ENCODE measurements around the gene MEX3C.

Gene MEX3C

DNA sequence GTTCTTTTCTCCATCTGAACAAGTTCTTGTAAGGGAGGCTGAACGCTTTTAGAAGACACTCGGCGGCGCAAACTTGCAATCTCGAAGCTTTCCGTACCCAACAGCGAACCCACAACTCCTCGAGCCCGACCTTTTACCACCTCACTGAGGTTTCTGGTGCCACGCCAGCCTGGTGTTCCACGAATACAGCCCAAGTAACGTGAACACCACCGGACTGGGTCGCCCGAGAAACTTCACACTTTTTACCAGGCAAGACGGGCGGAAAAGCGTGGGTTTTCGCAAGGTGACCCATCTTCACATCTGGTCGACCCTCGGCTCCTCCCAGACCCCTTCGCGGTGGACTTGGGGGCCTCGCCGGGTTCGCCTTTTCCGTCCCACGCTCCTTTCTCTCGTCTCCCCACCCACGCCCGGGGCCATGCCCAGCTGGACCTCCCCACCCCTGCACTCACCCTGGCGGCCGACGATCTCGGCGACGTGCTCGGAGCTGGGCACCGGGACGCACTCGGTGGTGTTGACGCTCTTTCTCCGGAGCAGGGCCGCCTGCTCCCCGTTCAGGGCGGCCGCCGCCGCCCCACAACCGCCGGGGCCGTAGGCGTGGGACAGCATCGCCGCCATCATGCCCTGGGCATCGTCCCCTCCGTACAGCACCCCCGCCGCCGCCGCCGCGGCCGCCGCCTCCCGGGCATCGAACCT is 1.2 kb downstream of the MEX3C start:
- peak overlapping the region; percentile 96 for H3K27ac ChIP-seq
- TF ChIP-seq ZFX (IDR thresholded peaks at IDR 0.05; ENCODE audit: borderline replicate concordance) = no peak
- TF ChIP-seq, protein P1, sequence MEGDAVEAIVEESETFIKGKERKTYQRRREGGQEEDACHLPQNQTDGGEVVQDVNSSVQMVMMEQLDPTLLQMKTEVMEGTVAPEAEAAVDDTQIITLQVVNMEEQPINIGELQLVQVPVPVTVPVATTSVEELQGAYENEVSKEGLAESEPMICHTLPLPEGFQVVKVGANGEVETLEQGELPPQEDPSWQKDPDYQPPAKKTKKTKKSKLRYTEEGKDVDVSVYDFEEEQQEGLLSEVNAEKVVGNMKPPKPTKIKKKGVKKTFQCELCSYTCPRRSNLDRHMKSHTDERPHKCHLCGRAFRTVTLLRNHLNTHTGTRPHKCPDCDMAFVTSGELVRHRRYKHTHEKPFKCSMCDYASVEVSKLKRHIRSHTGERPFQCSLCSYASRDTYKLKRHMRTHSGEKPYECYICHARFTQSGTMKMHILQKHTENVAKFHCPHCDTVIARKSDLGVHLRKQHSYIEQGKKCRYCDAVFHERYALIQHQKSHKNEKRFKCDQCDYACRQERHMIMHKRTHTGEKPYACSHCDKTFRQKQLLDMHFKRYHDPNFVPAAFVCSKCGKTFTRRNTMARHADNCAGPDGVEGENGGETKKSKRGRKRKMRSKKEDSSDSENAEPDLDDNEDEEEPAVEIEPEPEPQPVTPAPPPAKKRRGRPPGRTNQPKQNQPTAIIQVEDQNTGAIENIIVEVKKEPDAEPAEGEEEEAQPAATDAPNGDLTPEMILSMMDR (IDR thresholded peaks at IDR 0.05) = no peak

DNA sequence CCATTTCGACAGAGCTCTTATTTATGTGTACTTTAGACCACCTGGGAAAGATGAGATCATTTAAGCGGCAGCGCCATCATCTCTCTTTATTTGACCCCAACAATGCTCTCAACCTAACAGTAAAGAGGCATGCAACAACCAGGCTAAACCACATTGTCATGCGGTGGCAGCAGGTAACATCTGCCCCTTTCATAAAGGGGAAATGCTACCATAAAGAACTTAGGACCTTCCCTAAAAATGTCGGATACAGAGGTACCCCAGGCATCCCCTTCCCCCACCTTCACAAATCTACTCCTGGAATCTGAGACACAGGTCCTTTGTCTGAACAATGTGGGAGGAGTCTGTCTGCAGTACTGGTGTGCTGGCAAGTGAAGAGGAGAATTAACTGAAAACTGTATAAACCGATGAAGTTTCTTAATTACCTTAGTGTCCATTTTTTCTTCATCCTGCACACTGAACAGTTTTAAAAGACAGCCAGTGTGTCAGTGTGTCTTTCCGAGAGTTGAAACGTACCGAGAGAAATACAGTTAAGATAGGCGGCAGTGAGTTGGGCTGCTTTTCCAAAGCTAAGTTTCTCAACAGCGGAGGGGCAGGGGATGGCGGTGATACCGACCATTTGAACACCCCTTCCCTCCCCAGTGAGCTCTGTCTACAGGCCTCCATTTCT is 1.9 kb downstream of the MEX3C start:
- TF ChIP-seq, protein P1 (IDR thresholded peaks at IDR 0.05) = no peak
- no peak for TF ChIP-seq ZFX (IDR thresholded peaks at IDR 0.05; ENCODE audit: borderline replicate concordance)
- peak overlapping the region; percentile 96 for H3K27ac ChIP-seq

DNA sequence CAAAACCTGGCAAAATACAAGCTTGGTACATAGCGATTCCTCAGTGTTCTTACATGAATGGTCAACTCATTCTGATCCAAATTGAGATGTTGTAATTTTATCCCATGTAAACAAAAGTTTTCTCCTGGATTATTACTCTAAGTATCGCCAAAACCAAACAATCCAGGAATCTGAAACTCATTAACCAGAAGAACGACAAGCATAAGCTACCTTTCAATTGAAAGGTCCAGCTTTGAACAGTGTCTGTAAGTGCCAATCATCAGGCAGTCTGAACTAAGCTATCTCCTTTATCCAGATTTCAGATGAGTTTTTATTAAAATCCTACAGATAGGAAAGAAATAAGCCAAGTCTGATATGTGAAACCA is 2.4 kb downstream of the MEX3C start:
- H3K27ac ChIP-seq = peak overlapping the region; percentile 96
- TF ChIP-seq, protein P1 (IDR thresholded peaks at IDR 0.05) = no peak
- no peak for TF ChIP-seq ZFX (IDR thresholded peaks at IDR 0.05; ENCODE audit: borderline replicate concordance)

DNA sequence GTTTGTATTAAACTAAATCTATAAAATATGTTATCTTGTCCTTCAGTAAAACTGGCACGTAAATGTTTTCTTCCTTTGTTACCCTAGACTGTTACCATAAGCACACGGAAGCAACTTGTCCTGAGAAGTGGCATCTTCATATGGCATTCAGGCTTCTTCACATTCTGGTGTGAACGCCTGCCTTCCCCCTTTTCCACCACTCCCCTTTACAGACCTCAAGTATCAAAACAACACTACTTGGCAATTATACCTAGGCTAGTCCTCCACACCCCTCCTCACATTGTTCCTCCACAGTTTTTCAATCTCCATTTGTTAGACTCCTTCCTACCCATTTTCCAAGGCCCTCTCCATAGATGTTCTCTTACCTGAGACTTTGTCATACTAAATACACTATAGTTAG is 2.9 kb downstream of the MEX3C start:
- TF ChIP-seq ZFX (IDR thresholded peaks at IDR 0.05; ENCODE audit: borderline replicate concordance) = no peak
- peak overlapping the region; percentile 96; the same call in 1 of the 2 replicates for H3K27ac ChIP-seq

DNA sequence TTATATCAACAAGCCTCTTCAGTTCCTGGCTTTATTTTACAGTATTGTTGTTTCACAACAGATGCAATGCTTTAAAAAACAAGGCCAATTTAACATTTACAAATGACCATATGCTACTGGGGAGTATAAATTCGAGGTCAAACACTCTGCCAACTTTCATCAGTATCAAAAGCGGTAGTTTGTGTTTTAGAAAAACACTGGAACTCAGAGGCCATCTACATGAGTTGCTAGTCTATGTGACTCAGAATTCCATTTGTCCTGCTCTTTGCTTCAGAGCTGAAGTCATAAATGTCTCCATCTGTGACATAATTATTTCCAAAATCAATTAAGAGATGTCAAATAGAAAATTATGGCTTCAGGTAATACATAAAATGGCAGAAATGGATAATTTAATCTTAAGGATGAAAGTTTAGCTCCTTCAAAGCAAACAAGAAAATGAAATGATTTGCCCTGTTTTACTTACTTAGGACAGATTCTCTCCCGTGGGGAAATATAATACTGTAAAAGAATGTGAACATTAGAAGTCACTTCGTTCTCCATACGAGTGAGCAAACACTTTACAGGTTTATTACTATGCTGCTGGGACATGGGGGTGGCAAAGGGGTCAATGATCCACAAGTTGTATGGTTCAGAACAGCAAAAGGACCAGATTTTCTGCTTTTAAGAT is 3.7 kb downstream of the MEX3C start:
- no peak for TF ChIP-seq ZFX (IDR thresholded peaks at IDR 0.05; ENCODE audit: borderline replicate concordance)
- TF ChIP-seq, protein P1 (IDR thresholded peaks at IDR 0.05) = no peak
- H3K27ac ChIP-seq = no peak overlapping the region

DNA sequence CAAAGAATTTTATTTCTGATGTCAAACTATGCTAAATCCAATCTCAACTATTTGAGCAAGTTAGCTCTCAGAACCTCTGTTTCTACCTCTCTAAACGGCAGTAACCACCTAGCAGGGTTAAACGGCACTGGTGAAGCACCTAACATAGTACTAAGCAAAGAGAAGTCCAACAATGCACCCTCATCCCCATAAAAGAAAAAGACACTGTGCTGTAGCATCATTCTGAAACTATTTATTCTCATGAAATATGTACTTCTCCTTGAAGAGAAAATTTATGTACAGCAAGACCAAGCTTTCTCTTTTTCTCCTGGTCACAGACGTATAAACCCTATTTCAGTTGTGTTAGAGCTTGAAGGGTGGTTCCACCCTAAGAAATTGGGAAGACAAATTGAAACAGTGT is 4.8 kb downstream of the MEX3C start:
- H3K27ac ChIP-seq = no peak overlapping the region
- TF ChIP-seq, protein P1 (IDR thresholded peaks at IDR 0.05) = no peak
- no peak for TF ChIP-seq ZFX (IDR thresholded peaks at IDR 0.05; ENCODE audit: borderline replicate concordance)

DNA sequence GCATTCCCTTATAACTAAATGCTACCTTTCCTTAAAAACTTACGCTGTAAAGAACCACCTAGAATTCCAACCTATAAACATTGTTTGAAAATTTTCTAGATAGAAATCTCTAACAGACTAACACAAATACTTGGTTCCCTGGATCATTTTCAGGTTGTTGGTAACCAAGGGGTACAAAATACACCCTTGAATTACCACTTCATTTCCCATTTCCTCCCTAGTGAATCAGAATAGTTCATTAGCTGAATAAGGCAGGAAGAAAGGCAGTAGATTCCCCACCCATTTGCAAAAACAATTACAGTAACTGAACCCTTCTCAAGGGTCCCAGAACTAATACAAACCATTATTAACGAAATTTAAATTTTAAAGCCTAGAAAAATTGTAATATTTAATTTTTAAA is 5.5 kb downstream of the MEX3C start:
- TF ChIP-seq, protein P1 (IDR thresholded peaks at IDR 0.05) = no peak
- no peak for TF ChIP-seq ZFX (IDR thresholded peaks at IDR 0.05; ENCODE audit: borderline replicate concordance)
- H3K27ac ChIP-seq = no peak overlapping the region
